Endothelial cell of umbilical vein (primary cell): ENCODE measurements around the gene GFI1B. TPM values are rescaled to one million over a fixed set of nuclear protein-coding genes. Genes with fewer than 3 reads are reported as not detected.

Experiments
- BruUV-seq: library from RNA; stranded (reverse); fragments of 400-500 nt; replicated peaks from 2 replicates; lab custom pipeline; 2021; lab: Mats Ljungman, UMichigan
- CTCF ChIA-PET: fragments of 300-600, 350-600 bp; sonication (Branson Sonifier 250); formaldehyde crosslinking; loops from one replicate; lab custom pipeline; 2021; ENCODE audit warnings: antibody characterized with exemption, inconsistent platforms; lab: Charles Lee
- POLR2A ChIA-PET: fragments of 300-600, 350-600 bp; sonication (Branson Sonifier 250); formaldehyde crosslinking; loops from one replicate; lab custom pipeline; 2021; ENCODE audit warnings: antibody characterized with exemption, inconsistent platforms; lab: Charles Lee
- DNase-seq: peaks from one replicate; pipeline ENCODE4 v3.0.0-alpha.2; 2011; ENCODE audit warnings: low read depth, low spot score
- FAIRE-seq: peaks from 2 replicates; lab custom pipeline; 2011; peaks lifted over from hg19 to GRCh38; lab: Jason Lieb, UNC
- H2AFZ ChIP-seq: 2 replicates; pipeline ENCODE4 v1.6.0; 2012; ENCODE audit warnings: low read depth, low read length, control low read depth, inconsistent platforms
- H3K27ac ChIP-seq: 2 replicates; pipeline ENCODE4 v1.5.1; 2011; ENCODE audit warnings: low read depth, mild to moderate bottlenecking, control low read depth, low read length, moderate library complexity; ENCODE audit not compliant: insufficient read depth
- H3K27me3 ChIP-seq, 2 experiments: 2 replicates each; pipeline versions ENCODE4 v1.6.0 to v1.6.1; 2011; ENCODE audit warnings: low read length in 2 of 2, mixed read lengths in 1 of 2; ENCODE audit not compliant: control insufficient read depth in 2 of 2, insufficient read depth in 2 of 2
- H3K36me3 ChIP-seq, 2 experiments: 2 replicates in 1 of 2; 3 replicates in 1 of 2; pipeline ENCODE4 v1.5.1; 2011; ENCODE audit warnings: low read length in 2 of 2, mild to moderate bottlenecking in 1 of 2, moderate library complexity in 1 of 2; ENCODE audit not compliant: control insufficient read depth in 2 of 2, insufficient read depth in 2 of 2; ENCODE audit errors: extremely low read depth in 1 of 2
- H3K4me1 ChIP-seq: 3 replicates; pipeline ENCODE4 v1.5.1; 2011; ENCODE audit warnings: mild to moderate bottlenecking, low read length; ENCODE audit not compliant: control insufficient read depth, insufficient read depth; ENCODE audit errors: extremely low read depth
- H3K4me2 ChIP-seq: 2 replicates; pipeline ENCODE4 v1.6.1; 2011; ENCODE audit warnings: low read length, control low read depth, mixed read lengths; ENCODE audit not compliant: insufficient read depth
- H3K4me3 ChIP-seq, 3 experiments: fragments of 200-600 bp in 1 of 3; sonication (generic), shearing (Covaris generic) in 1 of 3; replicated peaks in 1 of 3; 2 replicates each; pipeline ENCODE4 v1.5.1; 2011 to 2016; ENCODE audit warnings: control low read depth in 3 of 3, low read length in 3 of 3, mild to moderate bottlenecking in 2 of 3, inconsistent platforms in 1 of 3, low read depth in 1 of 3, moderate library complexity in 1 of 3; ENCODE audit not compliant: insufficient read depth in 1 of 3
- H3K79me2 ChIP-seq: 2 replicates; pipeline ENCODE4 v1.6.0; 2012; ENCODE audit warnings: low read length, inconsistent platforms; ENCODE audit not compliant: control insufficient read depth, insufficient read depth
- H3K9ac ChIP-seq: replicated peaks from 2 replicates; pipeline ENCODE3; 2011; ENCODE audit warnings: low read length, control low read depth; ENCODE audit not compliant: insufficient read depth; ENCODE audit errors: extremely low read depth
- H3K9me1 ChIP-seq: replicated peaks from 3 replicates; pipeline ENCODE4 v1.6.0; 2011; ENCODE audit warnings: mild to moderate bottlenecking, low read length; ENCODE audit not compliant: control insufficient read depth, insufficient read depth; ENCODE audit errors: extremely low read depth
- H3K9me3 ChIP-seq: replicated peaks from 2 replicates; pipeline ENCODE4 v1.5.1; 2012; ENCODE audit warnings: low read length, inconsistent platforms; ENCODE audit not compliant: control insufficient read depth, insufficient read depth
- H4K20me1 ChIP-seq: replicated peaks from 2 replicates; pipeline ENCODE3; 2011; ENCODE audit warnings: mild to moderate bottlenecking, low read length; ENCODE audit not compliant: control insufficient read depth, insufficient read depth; ENCODE audit errors: extremely low read depth
- EZH2 ChIP-seq: IDR thresholded peaks from 2 replicates; pipeline ENCODE4 v1.6.1; 2012; ENCODE audit warnings: borderline replicate concordance, low read depth, mild to moderate bottlenecking, moderate library complexity, low read length, inconsistent platforms; ENCODE audit not compliant: severe bottlenecking
- FOS ChIP-seq: IDR thresholded peaks from 2 replicates; pipeline ENCODE4 v1.6.1; 2011; ENCODE audit warnings: mild to moderate bottlenecking, low read length, moderate library complexity, borderline replicate concordance; ENCODE audit not compliant: insufficient read depth
- GATA2 ChIP-seq: IDR thresholded peaks from 2 replicates; pipeline ENCODE4 v1.7.0; 2011; ENCODE audit warnings: low read depth, mild to moderate bottlenecking, moderate library complexity, mixed read lengths, low read length; ENCODE audit not compliant: insufficient read length, insufficient read depth
- JUN ChIP-seq: IDR thresholded peaks from 2 replicates; pipeline ENCODE4 v1.6.1; 2011; ENCODE audit warnings: borderline replicate concordance, low read depth; ENCODE audit not compliant: insufficient read length, insufficient read depth
- MYC ChIP-seq: IDR thresholded peaks from one replicate; pipeline ENCODE4 v1.6.1; 2011; ENCODE audit warnings: mild to moderate bottlenecking, low read depth, low read length
- POLR2A ChIP-seq: IDR thresholded peaks from 2 replicates; pipeline ENCODE4 v1.6.1; 2012; ENCODE audit warnings: low read depth, mild to moderate bottlenecking, control low read depth, low read length
- POLR2AphosphoS5 ChIP-seq: IDR thresholded peaks from 2 replicates; pipeline ENCODE4 v1.6.1; 2012; ENCODE audit warnings: low read depth, mild to moderate bottlenecking, control low read depth, low read length, moderate library complexity; ENCODE audit not compliant: insufficient read depth
- dilution Hi-C: fragments of 300-500 bp; cut with MboI; formaldehyde crosslinking; loops from one replicate; pipeline ENCODE4 v1.15.0; 2019; ENCODE audit warnings: low sequenced_read_pairs; ENCODE audit not compliant: extremely low pct_ligation_motif_present
- intact Hi-C: fragments of 100-400 bp; cut with micrococcal nuclease; formaldehyde crosslinking; loops from one replicate; pipeline ENCODE4 v1.10.0; 2022
- polyA plus RNA-seq, 4 experiments: library from polyadenylated mRNA; depleted of rRNA in 3 of 4; stranded (reverse) in 3 of 4; unstranded in 1 of 4; fragments of >200 nt; gene quantifications; 2 replicates each; pipeline versions ENCODE4 v1.2.1 to v1.2.3, GENCODE V29; 2011 to 2012; ENCODE audit warnings: missing spikeins in 1 of 4
- total RNA-seq: library from RNA; stranded (reverse); gene quantifications from 2 replicates; pipeline ENCODE4 v1.2.3, GENCODE V29; 2021
- TF ChIP-seq, protein P1 (sequence below): IDR thresholded peaks from 2 replicates; pipeline ENCODE4 v1.6.1; 2011; ENCODE audit not compliant: insufficient read depth, insufficient read length
- TF ChIP-seq, protein P2 (sequence below), 2 donors: IDR thresholded peaks; 1 replicate in 1 of 2; 2 replicates in 1 of 2; pipeline ENCODE4 v1.5.1; 2011; ENCODE audit warnings: low read length in 2 of 2, mild to moderate bottlenecking in 2 of 2, moderate library complexity in 2 of 2, control low read depth in 1 of 2, inconsistent platforms in 1 of 2, low read depth in 1 of 2; ENCODE audit not compliant: insufficient read depth in 1 of 2; ENCODE audit errors: extremely low read depth in 1 of 2

The GFI1B gene
- total and polyA plus RNA-seq, 2 donors (not counting 3 experiments of a cell fraction or from before 2014, with no cell fraction given): 0.04 TPM; not detected in 1

DNA sequence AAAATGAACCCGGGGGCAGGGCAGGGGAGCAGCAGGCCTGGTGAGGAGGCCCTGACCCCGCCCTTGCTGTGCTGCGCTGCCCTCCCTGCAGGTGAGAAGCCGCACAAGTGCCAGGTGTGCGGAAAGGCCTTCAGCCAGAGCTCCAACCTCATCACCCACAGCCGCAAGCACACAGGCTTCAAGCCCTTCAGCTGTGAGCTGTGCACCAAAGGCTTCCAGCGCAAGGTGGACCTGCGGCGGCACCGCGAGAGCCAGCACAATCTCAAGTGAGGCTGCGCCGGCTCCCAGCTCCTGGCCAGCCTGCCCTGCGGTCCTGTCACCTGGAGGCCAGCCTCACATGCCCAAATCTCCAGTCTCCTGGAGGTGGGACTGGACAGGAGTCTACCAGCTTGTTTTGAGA lies 12.3 kb downstream of the GFI1B start:
- dilution Hi-C loops: no loop called here
- intact Hi-C loops: no loop called here
- Histone ChIP-seq H3K4me1 (no peaks in the 10 kb centered on the region), H3K27me3 (peaks cover 0 to 11% of the 10 kb centered on the region in 2 experiments), H3K79me2 (no peaks in the 10 kb centered on the region), H3K27ac (no peak overlapping the region), H2AFZ (no peak overlapping the region), H3K9ac (no peak overlapping the region), H3K9me3 (no peaks in the 10 kb centered on the region), H3K4me2 (no peak overlapping the region), H4K20me1 (no peaks in the 10 kb centered on the region), H3K9me1 (no peaks in the 10 kb centered on the region), H3K4me3 (no peak overlapping the region), H3K36me3 (no peaks in the 10 kb centered on the region)
- TF ChIP-seq, protein P1, sequence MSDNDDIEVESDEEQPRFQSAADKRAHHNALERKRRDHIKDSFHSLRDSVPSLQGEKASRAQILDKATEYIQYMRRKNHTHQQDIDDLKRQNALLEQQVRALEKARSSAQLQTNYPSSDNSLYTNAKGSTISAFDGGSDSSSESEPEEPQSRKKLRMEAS: no peak
- TF ChIP-seq FOS: no peak
- no peak for TF ChIP-seq JUN
- TF ChIP-seq GATA2: no peak
- TF ChIP-seq, protein P2, sequence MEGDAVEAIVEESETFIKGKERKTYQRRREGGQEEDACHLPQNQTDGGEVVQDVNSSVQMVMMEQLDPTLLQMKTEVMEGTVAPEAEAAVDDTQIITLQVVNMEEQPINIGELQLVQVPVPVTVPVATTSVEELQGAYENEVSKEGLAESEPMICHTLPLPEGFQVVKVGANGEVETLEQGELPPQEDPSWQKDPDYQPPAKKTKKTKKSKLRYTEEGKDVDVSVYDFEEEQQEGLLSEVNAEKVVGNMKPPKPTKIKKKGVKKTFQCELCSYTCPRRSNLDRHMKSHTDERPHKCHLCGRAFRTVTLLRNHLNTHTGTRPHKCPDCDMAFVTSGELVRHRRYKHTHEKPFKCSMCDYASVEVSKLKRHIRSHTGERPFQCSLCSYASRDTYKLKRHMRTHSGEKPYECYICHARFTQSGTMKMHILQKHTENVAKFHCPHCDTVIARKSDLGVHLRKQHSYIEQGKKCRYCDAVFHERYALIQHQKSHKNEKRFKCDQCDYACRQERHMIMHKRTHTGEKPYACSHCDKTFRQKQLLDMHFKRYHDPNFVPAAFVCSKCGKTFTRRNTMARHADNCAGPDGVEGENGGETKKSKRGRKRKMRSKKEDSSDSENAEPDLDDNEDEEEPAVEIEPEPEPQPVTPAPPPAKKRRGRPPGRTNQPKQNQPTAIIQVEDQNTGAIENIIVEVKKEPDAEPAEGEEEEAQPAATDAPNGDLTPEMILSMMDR (IDR thresholded peaks at IDR 0.05; ENCODE audit: extremely low read depth in 1 of 2, insufficient read depth in 1 of 2, low read depth in 1 of 2, low read length in 2 of 2): no peak
- TF ChIP-seq POLR2A: no peak
- TF ChIP-seq MYC: no peak
- TF ChIP-seq POLR2AphosphoS5: no peak
- TF ChIP-seq EZH2: no peak
- FAIRE-seq: no peak
- BruUV-seq: no TSS peak
- ChIA-PET POLR2A (no interaction called here), CTCF (interaction anchor here (0.7 to 1.2 kb wide), 2 partner anchors 13 to 496 kb away, joined by 3 to 7 read pairs; partner anchors contain the start of gene GFI1B)
- no peak for DNase-seq
